Stromal cell of bone marrow (primary cell): ENCODE measurements around the gene DAAM1.

Experiments used
- DNase-seq: peaks from one replicate; pipeline ENCODE4 v3.0.0-alpha.2; 2012; ENCODE audit warnings: low read depth

DAAM1 gene

GRCh38 chr14:59292921-59293534 is 104.6 kb downstream of the DAAM1 start:
- DNase-seq = no peak

- DNase-seq = no peak
Measured at GRCh38 chr14:59293935-59294661, 105.6 kb downstream of the DAAM1 start.

- DNase-seq = no peak
Measured at GRCh38 chr14:59294662-59294992, 106.2 kb downstream of the DAAM1 start.

GRCh38 chr14:59295951-59296350 is 107.5 kb downstream of the DAAM1 start:
- no peak for DNase-seq

- no peak for DNase-seq
Measured at GRCh38 chr14:59296508-59296907, 108.0 kb downstream of the DAAM1 start.

GRCh38 chr14:59297071-59297776 is 108.8 kb downstream of the DAAM1 start:
- DNase-seq = no peak

GRCh38 chr14:59299731-59300130 is 111.3 kb downstream of the DAAM1 start:
- DNase-seq = no peak

GRCh38 chr14:59301354-59301753 is 112.9 kb downstream of the DAAM1 start:
- DNase-seq = no peak

GRCh38 chr14:59302313-59302712 is 113.8 kb downstream of the DAAM1 start:
- no peak for DNase-seq

- DNase-seq = no peak
Measured at GRCh38 chr14:59303216-59303615, 114.7 kb downstream of the DAAM1 start.

- DNase-seq = no peak
Measured at GRCh38 chr14:59305231-59305630, 116.8 kb downstream of the DAAM1 start.

- DNase-seq = no peak
Measured at GRCh38 chr14:59305836-59306555, 117.5 kb downstream of the DAAM1 start.

- no peak for DNase-seq
Measured at GRCh38 chr14:59306775-59307174, 118.3 kb downstream of the DAAM1 start.

- no peak for DNase-seq
Measured at GRCh38 chr14:59308086-59308485, 119.6 kb downstream of the DAAM1 start.

- no peak for DNase-seq
Measured at GRCh38 chr14:59308673-59309072, 120.2 kb downstream of the DAAM1 start.

GRCh38 chr14:59309291-59309900 is 120.9 kb downstream of the DAAM1 start:
- no peak for DNase-seq

- no peak for DNase-seq
Measured at GRCh38 chr14:59310633-59311032, 122.2 kb downstream of the DAAM1 start.

GRCh38 chr14:59311723-59312122 is 123.3 kb downstream of the DAAM1 start:
- DNase-seq = no peak

GRCh38 chr14:59313144-59313651 is 124.7 kb downstream of the DAAM1 start:
- no peak for DNase-seq

- no peak for DNase-seq
Measured at GRCh38 chr14:59313658-59314608, 125.5 kb downstream of the DAAM1 start.
